Calu3 (cell line): Measurements from ENCODE around the gene DMD. TPM values are rescaled to one million over a fixed set of nuclear protein-coding genes. Genes with fewer than 3 reads are reported as not detected.

Experiments used
- BruUV-seq: library from RNA; stranded (reverse); fragments of 400-500 nt; replicated peaks from 2 replicates; lab custom pipeline; 2021; lab: Mats Ljungman, UMichigan
- CTCF ChIA-PET: fragments of 300-600 bp; sonication (Branson Sonifier 250); formaldehyde crosslinking; loops from one replicate; lab custom pipeline; 2022; ENCODE audit warnings: antibody characterized with exemption; lab: Charles Lee
- DNase-seq: peaks from one replicate; pipeline ENCODE4 v3.0.0; 2022
- H3K27ac Mint-ChIP-seq: one replicate; pipeline ENCODE4 v1.8.0; 2022; ENCODE audit warnings: mixed read lengths; ENCODE audit not compliant: unreplicated experiment
- H3K27me3 Mint-ChIP-seq: one replicate; pipeline ENCODE4 v1.8.0; 2022; ENCODE audit warnings: mixed read lengths; ENCODE audit not compliant: unreplicated experiment
- H3K36me3 Mint-ChIP-seq: one replicate; pipeline ENCODE4 v1.8.0; 2022; ENCODE audit warnings: mild to moderate bottlenecking, moderate library complexity, mixed read lengths; ENCODE audit not compliant: insufficient read depth, unreplicated experiment
- H3K4me1 Mint-ChIP-seq: one replicate; pipeline ENCODE4 v1.8.0; 2022; ENCODE audit warnings: mild to moderate bottlenecking, low read depth, mixed read lengths; ENCODE audit not compliant: unreplicated experiment
- H3K4me3 Mint-ChIP-seq: one replicate; pipeline ENCODE4 v1.8.0; 2022; ENCODE audit warnings: mild to moderate bottlenecking, low read depth, moderate library complexity, mixed read lengths; ENCODE audit not compliant: unreplicated experiment
- H3K9me3 Mint-ChIP-seq: one replicate; pipeline ENCODE4 v1.8.0; 2022; ENCODE audit warnings: low read depth, mixed read lengths; ENCODE audit not compliant: unreplicated experiment
- intact Hi-C: fragments of 100-400 bp; cut with micrococcal nuclease; formaldehyde crosslinking; loops from one replicate; pipeline ENCODE4 v1.10.0; 2022; ENCODE audit not compliant: unreplicated experiment
- total RNA-seq: library from RNA; stranded (reverse); gene quantifications from 2 replicates; pipeline ENCODE4 v1.2.3, GENCODE V29; 2022
- TF ChIP-seq, protein P1 (sequence below): fragments of 200-600 bp; IDR thresholded peaks from one replicate; pipeline ENCODE4 v1.8.0; 2022; ENCODE audit warnings: antibody characterized with exemption; ENCODE audit not compliant: unreplicated experiment

DMD gene
- total RNA-seq, 1 experiment from 2014 or later, result 11.6 TPM

DNA sequence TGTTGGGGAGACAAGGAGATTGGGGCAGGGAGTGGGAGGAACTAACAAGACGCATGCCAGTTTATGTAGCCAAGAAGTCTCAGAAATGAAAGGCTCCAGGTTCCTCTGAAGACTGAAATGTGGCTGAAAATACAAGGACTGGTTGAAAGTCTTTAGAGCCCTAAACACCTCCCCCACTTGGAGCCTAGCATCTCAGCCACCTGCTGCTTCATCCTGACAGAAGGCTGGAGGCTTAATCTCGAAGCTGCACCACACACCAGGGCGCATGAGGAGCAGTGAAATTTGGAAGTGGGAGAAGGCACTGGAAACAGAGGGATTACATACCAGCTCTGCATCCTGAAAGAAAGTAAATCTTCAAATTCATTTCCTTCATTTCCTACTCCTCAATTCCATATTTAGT lies 1978.8 kb downstream of the DMD start:
- Mint-ChIP-seq H3K4me1 (no peaks in the 10 kb centered on the region), H3K4me3 (no peak overlapping the region), H3K9me3 (no peaks in the 10 kb centered on the region), H3K27ac (no peak overlapping the region), H3K27me3 (no peaks in the 10 kb centered on the region), H3K36me3 (no peaks in the 10 kb centered on the region)
- CTCF ChIA-PET, result no interaction called here
- no peak for DNase-seq
- intact Hi-C loops, result no loop called here
- TF ChIP-seq, protein P1, sequence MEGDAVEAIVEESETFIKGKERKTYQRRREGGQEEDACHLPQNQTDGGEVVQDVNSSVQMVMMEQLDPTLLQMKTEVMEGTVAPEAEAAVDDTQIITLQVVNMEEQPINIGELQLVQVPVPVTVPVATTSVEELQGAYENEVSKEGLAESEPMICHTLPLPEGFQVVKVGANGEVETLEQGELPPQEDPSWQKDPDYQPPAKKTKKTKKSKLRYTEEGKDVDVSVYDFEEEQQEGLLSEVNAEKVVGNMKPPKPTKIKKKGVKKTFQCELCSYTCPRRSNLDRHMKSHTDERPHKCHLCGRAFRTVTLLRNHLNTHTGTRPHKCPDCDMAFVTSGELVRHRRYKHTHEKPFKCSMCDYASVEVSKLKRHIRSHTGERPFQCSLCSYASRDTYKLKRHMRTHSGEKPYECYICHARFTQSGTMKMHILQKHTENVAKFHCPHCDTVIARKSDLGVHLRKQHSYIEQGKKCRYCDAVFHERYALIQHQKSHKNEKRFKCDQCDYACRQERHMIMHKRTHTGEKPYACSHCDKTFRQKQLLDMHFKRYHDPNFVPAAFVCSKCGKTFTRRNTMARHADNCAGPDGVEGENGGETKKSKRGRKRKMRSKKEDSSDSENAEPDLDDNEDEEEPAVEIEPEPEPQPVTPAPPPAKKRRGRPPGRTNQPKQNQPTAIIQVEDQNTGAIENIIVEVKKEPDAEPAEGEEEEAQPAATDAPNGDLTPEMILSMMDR, result no peak
- BruUV-seq, result no TSS peak

DNA sequence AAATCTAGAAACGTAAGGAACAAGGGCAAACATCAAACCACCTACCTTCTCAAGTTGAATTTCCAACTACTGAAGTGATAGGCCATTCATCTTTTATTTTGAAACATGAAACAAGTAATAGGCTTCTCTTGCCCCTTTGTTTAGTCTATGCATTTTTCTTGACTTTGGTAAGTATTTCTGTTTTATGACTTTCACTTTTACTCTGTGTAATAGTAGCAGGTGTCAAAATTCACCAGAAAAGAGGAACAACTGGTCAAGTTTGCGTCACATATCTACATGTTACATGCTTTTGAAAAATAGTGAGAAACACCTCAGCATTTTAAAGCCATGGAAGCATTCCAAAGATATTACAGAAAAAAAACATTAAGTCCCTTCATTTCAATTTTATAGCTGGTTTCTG lies 1982.4 kb downstream of the DMD start:
- Mint-ChIP-seq H3K9me3 (no peaks in the 10 kb centered on the region), H3K4me1 (no peaks in the 10 kb centered on the region), H3K27me3 (no peaks in the 10 kb centered on the region), H3K27ac (no peak overlapping the region), H3K4me3 (no peak overlapping the region), H3K36me3 (no peaks in the 10 kb centered on the region)
- no peak for DNase-seq
- intact Hi-C loops, result no loop called here
- CTCF ChIA-PET, result no interaction called here
- TF ChIP-seq, protein P1, result no peak
- no TSS peak for BruUV-seq

- Mint-ChIP-seq H3K9me3 (no peaks in the 10 kb centered on the region), H3K4me3 (no peak overlapping the region), H3K27ac (no peak overlapping the region), H3K36me3 (no peaks in the 10 kb centered on the region), H3K4me1 (no peaks in the 10 kb centered on the region), H3K27me3 (no peaks in the 10 kb centered on the region)
- no peak for DNase-seq
- intact Hi-C loops, result no loop called here
- CTCF ChIA-PET, result no interaction called here
- no TSS peak for BruUV-seq
- TF ChIP-seq, protein P1, result no peak
These were observed 1982.9 kb downstream of the DMD start for GRCh38 chrX:31228415-31228832.

DNA sequence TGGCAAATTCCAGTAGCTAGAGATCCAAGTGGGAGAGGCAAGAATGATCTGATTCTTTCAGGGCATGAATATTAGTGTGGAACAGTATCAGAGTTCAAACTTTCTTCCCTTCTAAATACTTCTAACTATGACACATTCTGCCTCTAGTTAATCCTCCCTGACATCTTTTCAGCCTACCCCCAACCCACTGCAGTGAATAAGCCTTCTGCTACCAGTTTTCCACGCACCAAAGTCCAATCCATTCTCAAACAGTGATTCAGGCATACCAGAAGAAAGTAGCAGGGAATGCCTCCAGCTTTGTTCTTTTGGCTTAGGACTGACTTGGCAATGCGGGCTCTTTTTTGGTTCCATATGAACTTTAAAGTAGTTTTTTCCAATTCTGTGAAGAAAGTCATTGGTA lies 1984.1 kb downstream of the DMD start:
- TF ChIP-seq, protein P1, result no peak
- Mint-ChIP-seq H3K36me3 (no peaks in the 10 kb centered on the region), H3K9me3 (no peaks in the 10 kb centered on the region), H3K4me1 (no peaks in the 10 kb centered on the region), H3K27me3 (no peaks in the 10 kb centered on the region), H3K4me3 (no peak overlapping the region), H3K27ac (no peak overlapping the region)
- CTCF ChIA-PET, result no interaction called here
- DNase-seq, result no peak
- no TSS peak for BruUV-seq
- intact Hi-C loops, result no loop called here
